Retinal pigment epithelial cell (primary cell): Measurements from ENCODE around the gene FBXL3.

ENCODE experiments used
- DNase-seq: peaks from one replicate; pipeline ENCODE4 v3.0.0-alpha.2; 2010; ENCODE audit warnings: low read depth
- H3K4me3 ChIP-seq: 2 replicates; pipeline ENCODE4 v1.5.1; 2011; ENCODE audit warnings: mild to moderate bottlenecking, low read length, control low read depth, moderate library complexity
- CTCF ChIP-seq: conservative IDR thresholded peaks from 2 replicates; pipeline ENCODE4 v1.5.1; 2011; ENCODE audit warnings: low read depth, low read length, control low read depth, inconsistent platforms

FBXL3 gene

GRCh38 chr13:77040076-77040475 lies 13.1 kb upstream of the FBXL3 start:
- DNase-seq, result no peak
- H3K4me3 ChIP-seq, result no peak overlapping the region
- no peak for TF ChIP-seq CTCF

GRCh38 chr13:77038907-77039480 lies 12.0 kb upstream of the FBXL3 start:
- TF ChIP-seq CTCF, result no peak
- H3K4me3 ChIP-seq, result no peak overlapping the region
- no peak for DNase-seq

- TF ChIP-seq CTCF, result no peak
- H3K4me3 ChIP-seq, result no peak overlapping the region
- no peak for DNase-seq
Observed at GRCh38 chr13:77036279-77036678, 9.3 kb upstream of the FBXL3 start.

- H3K4me3 ChIP-seq, result no peak overlapping the region
- no peak for TF ChIP-seq CTCF
- no peak for DNase-seq
Observed at GRCh38 chr13:77034881-77035280, 7.9 kb upstream of the FBXL3 start.

- no peak for DNase-seq
- H3K4me3 ChIP-seq, result no peak overlapping the region
- TF ChIP-seq CTCF, result no peak
Observed at GRCh38 chr13:77033717-77034302, 6.9 kb upstream of the FBXL3 start.

GRCh38 chr13:77031656-77032243 lies 4.8 kb upstream of the FBXL3 start:
- no peak for TF ChIP-seq CTCF
- H3K4me3 ChIP-seq, result no peak overlapping the region
- DNase-seq, result no peak

GRCh38 chr13:77029436-77029835 lies 2.5 kb upstream of the FBXL3 start:
- H3K4me3 ChIP-seq, result no peak overlapping the region
- DNase-seq, result no peak
- no peak for TF ChIP-seq CTCF
